H1 (cell line): ENCODE data around the gene FBXL17. TPM values are rescaled to one million over a fixed set of nuclear protein-coding genes. Genes with fewer than 3 reads are reported as not detected.

Experiments
- CTCF ChIA-PET: fragments of 300-600 bp; sonication (Branson Sonifier 250); formaldehyde crosslinking; loops from one replicate; lab custom pipeline; 2021; ENCODE audit not compliant: partially characterized antibody; lab: Charles Lee
- POLR2A ChIA-PET: fragments of 300-600 bp; sonication (Branson Sonifier 250); formaldehyde crosslinking; loops from one replicate; lab custom pipeline; 2021; ENCODE audit warnings: inconsistent platforms; ENCODE audit not compliant: partially characterized antibody; lab: Charles Lee
- DNase-seq, 2 experiments: peaks; one replicate each; pipeline versions ENCODE4 v3.0.0 to v3.0.0-alpha.2; 2010 to 2022; ENCODE audit warnings: low spot score in 2 of 2, low read depth in 1 of 2, mixed read lengths in 1 of 2
- FAIRE-seq: peaks from 2 replicates; lab custom pipeline; 2011; peaks lifted over from hg19 to GRCh38; lab: Jason Lieb, UNC
- H2AFZ ChIP-seq: 2 replicates; pipeline ENCODE4 v1.8.1; 2012; ENCODE audit warnings: low read length, inconsistent platforms
- H2AK5ac ChIP-seq: 2 replicates; pipeline ENCODE4 v1.6.1; 2013; ENCODE audit warnings: low read depth, low read length
- H2BK120ac ChIP-seq: replicated peaks from 2 replicates; pipeline ENCODE3; 2013; ENCODE audit warnings: low read depth, low read length, inconsistent platforms
- H2BK12ac ChIP-seq: 2 replicates; pipeline ENCODE4 v1.6.1; 2013; ENCODE audit warnings: low read depth, low read length
- H2BK15ac ChIP-seq: 2 replicates; pipeline ENCODE4 v1.6.1; 2013; ENCODE audit warnings: low read length
- H2BK20ac ChIP-seq: 2 replicates; pipeline ENCODE4 v1.6.1; 2013; ENCODE audit warnings: low read length
- H2BK5ac ChIP-seq: 2 replicates; pipeline ENCODE4 v1.6.1; 2013; ENCODE audit warnings: low read depth, low read length
- H3K14ac ChIP-seq: 2 replicates; pipeline ENCODE4 v1.6.1; 2013; ENCODE audit warnings: inconsistent platforms; ENCODE audit not compliant: insufficient read length
- H3K18ac ChIP-seq: 2 replicates; pipeline ENCODE4 v1.6.1; 2013; ENCODE audit warnings: low read length; ENCODE audit errors: extremely low read depth
- H3K23ac ChIP-seq: 2 replicates; pipeline ENCODE4 v1.6.1; 2013; ENCODE audit warnings: inconsistent platforms; ENCODE audit not compliant: insufficient read length
- H3K23me2 ChIP-seq: 2 replicates; pipeline ENCODE4 v1.6.1; 2013; ENCODE audit warnings: low read depth, low read length
- H3K27ac ChIP-seq: 2 replicates; pipeline ENCODE4 v1.6.1; 2011; ENCODE audit warnings: low read depth, low read length, inconsistent platforms
- H3K27me3 ChIP-seq, 4 experiments: replicated peaks in 1 of 4; 1 replicate in 1 of 4; 2 replicates in 3 of 4; pipeline versions ENCODE4 v1.6.1 to v1.8.1; 2011 to 2013; ENCODE audit warnings: low read length in 3 of 4, mild to moderate bottlenecking in 3 of 4, inconsistent platforms in 2 of 4, mixed read lengths in 2 of 4, moderate library complexity in 1 of 4; ENCODE audit not compliant: control insufficient read depth in 3 of 4, insufficient read depth in 3 of 4; ENCODE audit errors: extremely low read depth in 1 of 4
- H3K36me3 ChIP-seq, 4 experiments: 2 replicates each; pipeline versions ENCODE4 v1.6.1 to v1.8.1; 2011 to 2013; ENCODE audit warnings: mild to moderate bottlenecking in 4 of 4, low read length in 3 of 4, moderate library complexity in 2 of 4, control low read depth in 1 of 4, inconsistent platforms in 1 of 4; ENCODE audit not compliant: insufficient read depth in 4 of 4, control insufficient read depth in 2 of 4
- H3K4ac ChIP-seq: replicated peaks from 2 replicates; pipeline ENCODE3; 2013; ENCODE audit warnings: low read length, low read depth, mixed read lengths, inconsistent platforms; ENCODE audit not compliant: insufficient read length
- H3K4me1 ChIP-seq, 4 experiments: replicated peaks in 1 of 4; 1 replicate in 1 of 4; 2 replicates in 3 of 4; pipeline versions ENCODE4 v1.6.1 to v1.8.1; 2011 to 2013; ENCODE audit warnings: low read length in 3 of 4, inconsistent platforms in 2 of 4, mixed read lengths in 1 of 4; ENCODE audit not compliant: insufficient read depth in 4 of 4, control insufficient read depth in 3 of 4
- H3K4me2 ChIP-seq, 2 experiments: 2 replicates each; pipeline versions ENCODE4 v1.6.1 to v1.8.1; 2011 to 2013; ENCODE audit warnings: low read depth in 2 of 2, low read length in 2 of 2, control low read depth in 1 of 2, inconsistent platforms in 1 of 2, mild to moderate bottlenecking in 1 of 2; ENCODE audit not compliant: insufficient read depth in 1 of 2
- H3K4me3 ChIP-seq, 4 experiments: fragments of 200-600, 300-600 bp in 1 of 4; sonication (generic), shearing (Covaris generic), sonication (Bioruptor Twin) in 1 of 4; 2 replicates each; pipeline versions ENCODE4 v1.5.1 to v1.8.1; 2011 to 2016; ENCODE audit warnings: low read length in 4 of 4, low read depth in 3 of 4, control low read depth in 2 of 4, inconsistent platforms in 2 of 4, mild to moderate bottlenecking in 2 of 4, mixed read lengths in 1 of 4, moderate library complexity in 1 of 4; ENCODE audit not compliant: insufficient read depth in 2 of 4; ENCODE audit errors: extremely low read depth in 1 of 4
- H3K56ac ChIP-seq: replicated peaks from 2 replicates; pipeline ENCODE3; 2013; ENCODE audit warnings: low read depth, mild to moderate bottlenecking, mixed read lengths, low read length, inconsistent platforms; ENCODE audit not compliant: insufficient read length
- H3K79me1 ChIP-seq: 2 replicates; pipeline ENCODE4 v1.6.1; 2013; ENCODE audit warnings: low read depth, low read length, control low read depth
- H3K79me2 ChIP-seq, 2 experiments: 2 replicates each; pipeline versions ENCODE4 v1.6.1 to v1.8.1; 2012 to 2013; ENCODE audit warnings: low read length in 2 of 2, mild to moderate bottlenecking in 2 of 2, inconsistent platforms in 1 of 2; ENCODE audit not compliant: insufficient read depth in 2 of 2, control insufficient read depth in 1 of 2
- H3K9ac ChIP-seq, 4 experiments: replicated peaks in 1 of 4; 1 replicate in 1 of 4; 2 replicates in 3 of 4; pipeline versions ENCODE4 v1.6.1 to v1.8.1; 2011 to 2013; ENCODE audit warnings: low read depth in 3 of 4, low read length in 3 of 4, control low read depth in 2 of 4, mild to moderate bottlenecking in 2 of 4, moderate library complexity in 2 of 4, inconsistent platforms in 1 of 4; ENCODE audit errors: extremely low read depth in 1 of 4
- H3K9me3 ChIP-seq, 2 experiments: 2 replicates each; pipeline versions ENCODE4 v1.6.1 to v1.8.1; 2012 to 2013; ENCODE audit warnings: mild to moderate bottlenecking in 2 of 2, moderate library complexity in 2 of 2, control low read depth in 1 of 2, inconsistent platforms in 1 of 2, low read depth in 1 of 2, low read length in 1 of 2, mixed read lengths in 1 of 2; ENCODE audit not compliant: insufficient read depth in 2 of 2
- H4K20me1 ChIP-seq, 2 experiments: replicated peaks in 1 of 2; 2 replicates each; pipeline versions ENCODE3 to v1.8.1; 2011 to 2013; ENCODE audit warnings: inconsistent platforms in 2 of 2, low read length in 2 of 2, mild to moderate bottlenecking in 1 of 2; ENCODE audit not compliant: insufficient read depth in 2 of 2, control insufficient read depth in 1 of 2
- H4K5ac ChIP-seq: 2 replicates; pipeline ENCODE4 v1.6.1; 2013; ENCODE audit warnings: low read length, low read depth, mixed read lengths, inconsistent platforms; ENCODE audit not compliant: insufficient read length
- H4K8ac ChIP-seq: 2 replicates; pipeline ENCODE4 v1.8.0; 2013; ENCODE audit warnings: mild to moderate bottlenecking, moderate library complexity, low read length, inconsistent platforms; ENCODE audit not compliant: insufficient read depth; ENCODE audit errors: extremely low read depth
- H4K91ac ChIP-seq: replicated peaks from 2 replicates; pipeline ENCODE3; 2013; ENCODE audit warnings: low read length, mixed read lengths, inconsistent platforms; ENCODE audit not compliant: insufficient read length
- RNF2 ChIP-seq: fragments of 200-900, 300-1000 bp; sonication (generic); IDR thresholded peaks from 2 replicates; pipeline ENCODE4 v1.7.1; 2016; ENCODE audit warnings: borderline replicate concordance, low read depth, mild to moderate bottlenecking, antibody characterized with exemption, low read length; ENCODE audit not compliant: poor library complexity, severe bottlenecking; ENCODE audit errors: missing control alignments
- TAF7 ChIP-seq: optimal IDR thresholded peaks from 2 replicates; pipeline ENCODE3; 2011; ENCODE audit warnings: low read depth, mild to moderate bottlenecking, inconsistent platforms, low read length, moderate library complexity, borderline replicate concordance
- WGBS, 2 experiments: shearing (Covaris generic) in 1 of 2; methylation state at CpG; one replicate each; pipeline versions ENCODE4 v1.1.6 to v1.1.7; 2013 to 2015; ENCODE audit warnings: low lambda C conversion rate in 2 of 2, mixed read lengths in 2 of 2, inconsistent platforms in 1 of 2, low coverage in 1 of 2, missing lambda C conversion rate in 1 of 2; ENCODE audit not compliant: insufficient replicate concordance in 2 of 2, insufficient coverage in 1 of 2, insufficient read length in 1 of 2; ENCODE audit errors: extremely low coverage in 1 of 2, missing lambda C conversion rate in 1 of 2; 5-methylcytosine and 5-hydroxymethylcytosine counted together
- polyA plus RNA-seq, 7 experiments: library from polyadenylated mRNA; depleted of rRNA in 3 of 7; stranded (reverse) in 5 of 7; unstranded in 2 of 7; fragments of >200 nt in 5 of 7; fragments of 200-250 nt in 2 of 7; gene quantifications; 1 replicate in 5 of 7; 2 replicates in 1 of 7; 4 replicates in 1 of 7; pipeline versions ENCODE4 v1.2.1 to v1.2.3, GENCODE V29; 2011 to 2013; ENCODE audit warnings: missing spikeins in 2 of 7, mixed read lengths in 2 of 7
- total RNA-seq: library from RNA; stranded (reverse); fragmentation: NEBNext Ultra II Directional; extraction: Animal tissue kit (Norgen Biotek cat#: 25700); gene quantifications from 2 replicates; pipeline ENCODE4 v1.2.1, GENCODE V29; 2021
- TF ChIP-seq, protein P1 (sequence below): IDR thresholded peaks from 2 replicates; pipeline ENCODE4 v1.6.1; 2011; ENCODE audit warnings: low read length, improper control_type of control experiment

The FBXL17 gene
- total and polyA plus RNA-seq, 2 of the 8 experiments (the other 6 are each of a cell fraction or from before 2014, with no cell fraction given): 0.35 to 4.3 TPM

DNA sequence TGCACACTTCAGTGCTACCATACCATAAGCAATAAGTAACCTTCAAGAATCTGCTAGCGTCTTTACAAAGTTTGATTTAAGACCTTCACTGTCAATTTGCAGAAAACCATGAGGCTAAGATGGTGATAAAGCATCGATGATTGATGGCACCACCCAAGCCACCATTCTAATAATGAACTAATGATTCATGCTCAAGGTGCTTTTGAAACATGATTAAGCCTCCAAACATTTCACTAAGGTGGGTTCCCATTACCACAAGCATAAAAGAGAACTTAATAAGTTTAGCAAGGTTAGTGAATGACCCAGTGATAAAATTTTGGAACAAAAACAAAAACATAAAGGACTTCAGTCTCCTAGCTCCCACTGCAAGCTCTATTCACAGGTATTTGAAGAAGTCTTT lies 214.7 kb downstream of the FBXL17 start:
- no peaks in the 10 kb centered on the region for H3K27me3 ChIP-seq
- H3K27ac ChIP-seq: no peak overlapping the region
- H3K9ac ChIP-seq: no peak overlapping the region
- H3K79me2 ChIP-seq: no peaks in the 10 kb centered on the region
- H3K4ac ChIP-seq: no peak overlapping the region
- H3K36me3 ChIP-seq: no peaks in the 10 kb centered on the region
- no peak overlapping the region for H2BK15ac ChIP-seq
- no peak overlapping the region for H3K4me3 ChIP-seq
- TF ChIP-seq, protein P1, sequence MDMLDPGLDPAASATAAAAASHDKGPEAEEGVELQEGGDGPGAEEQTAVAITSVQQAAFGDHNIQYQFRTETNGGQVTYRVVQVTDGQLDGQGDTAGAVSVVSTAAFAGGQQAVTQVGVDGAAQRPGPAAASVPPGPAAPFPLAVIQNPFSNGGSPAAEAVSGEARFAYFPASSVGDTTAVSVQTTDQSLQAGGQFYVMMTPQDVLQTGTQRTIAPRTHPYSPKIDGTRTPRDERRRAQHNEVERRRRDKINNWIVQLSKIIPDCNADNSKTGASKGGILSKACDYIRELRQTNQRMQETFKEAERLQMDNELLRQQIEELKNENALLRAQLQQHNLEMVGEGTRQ: no peak
- no peak for TF ChIP-seq RNF2
- TF ChIP-seq TAF7: no peak
- no peak overlapping the region for H4K91ac ChIP-seq
- 98% methylated on average over 2 of the region's 2 CpGs; no CpG with 5 or more reads in 1 of the 2 experiments for WGBS, 2 experiments
- H4K8ac ChIP-seq: no peak overlapping the region
- ChIA-PET POLR2A (no interaction called here), CTCF (interaction anchor here (1.0 to 1.2 kb wide), 2 partner anchors 72 to 93 kb away, joined by 3 to 5 read pairs; no protein-coding TSS in a partner anchor)
- H4K5ac ChIP-seq: no peak overlapping the region
- H2BK20ac ChIP-seq: no peak overlapping the region
- no peak overlapping the region for H2AFZ ChIP-seq
- H3K18ac ChIP-seq: no peak overlapping the region
- FAIRE-seq: no peak
- no peak overlapping the region for H2BK120ac ChIP-seq
- H3K4me2 ChIP-seq: no peak overlapping the region
- no peaks in the 10 kb centered on the region for H3K9me3 ChIP-seq
- no peaks in the 10 kb centered on the region for H3K23me2 ChIP-seq
- H3K23ac ChIP-seq: no peak overlapping the region
- H3K56ac ChIP-seq: no peak overlapping the region
- H3K79me1 ChIP-seq: no peaks in the 10 kb centered on the region
- H2BK5ac ChIP-seq: no peak overlapping the region
- H2BK12ac ChIP-seq: no peak overlapping the region
- no peak overlapping the region for H2AK5ac ChIP-seq
- no peak overlapping the region for H3K14ac ChIP-seq
- H3K4me1 ChIP-seq: no peaks in the 10 kb centered on the region
- H4K20me1 ChIP-seq: no peaks in the 10 kb centered on the region
- no peak for DNase-seq
